ENCODE measurements around the gene BRWD1. TPM values are rescaled to one million over a fixed set of nuclear protein-coding genes. Genes with fewer than 3 reads are reported as not detected.
A peak's percentile ranks its signal among the peaks of the same experiment; 100 is the strongest.
"Not testable (repeated sequence)": the region's sequence is repeated elsewhere in the genome, so short reads cannot be mapped to it uniquely, and the experiment has no call there.

Gene BRWD1
- total and polyA plus RNA-seq, 2 of the 8 experiments (the other 6 are each of a cell fraction or from before 2014, with no cell fraction given), result 9.3 to 45.2 TPM

- H3K79me2 ChIP-seq (ENCODE audit: control insufficient read depth in 1 of 2, insufficient read depth in 2 of 2, low read length in 2 of 2); H3K14ac ChIP-seq (ENCODE audit: insufficient read length); H3K18ac ChIP-seq (ENCODE audit: extremely low read depth, low read length); H3K56ac ChIP-seq (replicated peaks; ENCODE audit: insufficient read length, low read depth, low read length); H3K79me1 ChIP-seq (ENCODE audit: low read depth, low read length); H4K5ac ChIP-seq (ENCODE audit: insufficient read length, low read depth, low read length); FAIRE-seq; H3K23me2 ChIP-seq (ENCODE audit: low read depth, low read length); H2BK12ac ChIP-seq (ENCODE audit: low read depth, low read length); H2BK15ac ChIP-seq (ENCODE audit: low read length); H3K9ac ChIP-seq (replicated peaks in 1 of 4; ENCODE audit: extremely low read depth in 1 of 4, low read depth in 3 of 4, low read length in 3 of 4); H4K91ac ChIP-seq (replicated peaks; ENCODE audit: insufficient read length, low read length); H2AK5ac ChIP-seq (ENCODE audit: low read depth, low read length); H3K23ac ChIP-seq (ENCODE audit: insufficient read length); H3K9me3 ChIP-seq (ENCODE audit: insufficient read depth in 2 of 2, low read depth in 1 of 2, low read length in 1 of 2); H3K27me3 ChIP-seq (replicated peaks in 1 of 4; ENCODE audit: control insufficient read depth in 3 of 4, extremely low read depth in 1 of 4, insufficient read depth in 3 of 4, low read length in 3 of 4); H4K8ac ChIP-seq (ENCODE audit: extremely low read depth, insufficient read depth, low read length); H3K27ac ChIP-seq (ENCODE audit: low read depth, low read length); H3K4ac ChIP-seq (replicated peaks; ENCODE audit: insufficient read length, low read depth, low read length); H2AFZ ChIP-seq (ENCODE audit: low read length); H2BK20ac ChIP-seq (ENCODE audit: low read length); H3K36me3 ChIP-seq (ENCODE audit: control insufficient read depth in 2 of 4, insufficient read depth in 4 of 4, low read length in 3 of 4); H3K4me3 ChIP-seq (ENCODE audit: extremely low read depth in 1 of 4, insufficient read depth in 2 of 4, low read depth in 3 of 4, low read length in 4 of 4); H2BK120ac ChIP-seq (replicated peaks; ENCODE audit: low read depth, low read length); H2BK5ac ChIP-seq (ENCODE audit: low read depth, low read length); DNase-seq (ENCODE audit: low read depth in 1 of 2, low spot score in 2 of 2); H3K4me2 ChIP-seq (ENCODE audit: insufficient read depth in 1 of 2, low read depth in 2 of 2, low read length in 2 of 2); H4K20me1 ChIP-seq (replicated peaks in 1 of 2; ENCODE audit: control insufficient read depth in 1 of 2, insufficient read depth in 2 of 2, low read length in 2 of 2); POLR2A ChIA-PET (ENCODE audit: partially characterized antibody): not testable (repeated sequence)
- peaks cover 0 to 12% (median 7%) of the 10 kb centered on the region in 4 experiments; a peak in 6 of 7 replicates for H3K4me1 ChIP-seq (replicated peaks in 1 of 4; ENCODE audit: control insufficient read depth in 3 of 4, insufficient read depth in 4 of 4, low read length in 3 of 4)
- WGBS, 2 experiments (ENCODE audit: extremely low coverage in 1 of 2, insufficient coverage in 1 of 2, insufficient read length in 1 of 2, insufficient replicate concordance in 2 of 2, low coverage in 1 of 2, low lambda C conversion rate in 2 of 2, missing lambda C conversion rate in 1 of 2), result 86% methylated on average over 8 of the region's 8 CpGs; no CpG with 5 or more reads in 1 of the 2 experiments
- CTCF ChIA-PET (ENCODE audit: partially characterized antibody), result interaction anchor here (0.6 to 3.3 kb wide), 7 partner anchors 10 to 536 kb away, joined by 3 to 14 read pairs (median 3); no protein-coding TSS in a partner anchor
- TF ChIP-seq RAD21 (IDR thresholded peaks at IDR 0.05 in 1 of 2, conservative IDR thresholded peaks at IDR 0.05 in 1 of 2; ENCODE audit: low read depth in 2 of 2, low read length in 2 of 2), result peak; percentile 43 to 52
- TF ChIP-seq CTCF (IDR thresholded peaks at IDR 0.05; ENCODE audit: control extremely low read depth in 1 of 3, insufficient read depth in 1 of 3, low read depth in 1 of 3, low read length in 3 of 3), result peak; percentile 13 to 31 (median 31); a peak in 3 of 4 replicates
Measured at GRCh38 chr21:39136138-39136537, 177.3 kb downstream of the BRWD1 start.

All from H1 (cell line).